Stimulated activated CD4-positive, alpha-beta T cell treated with anti-CD3 and anti-CD28 coated beads, Interleukin-15, amount 100 ng/mL, for 48 hours (primary cell): ENCODE data around the gene OXTR.

ENCODE experiments used
- DNase-seq, 2 donors: peaks; one replicate each; pipeline ENCODE4 v3.0.0-alpha.2; 2020; ENCODE audit warnings: low read depth in 2 of 2

Gene OXTR

GRCh38 chr3:8769088-8769822, at the start of gene OXTR:
OXTR (minus strand) TSS chr3:8769613; CDS start chr3:8768187, 1,426 bp downstream.
- DNase-seq, result peak in 1 of 2 donors; percentile 59

- DNase-seq, result no peak
Measured at GRCh38 chr3:8817486-8817885, 48.1 kb upstream of the OXTR start.

GRCh38 chr3:8816106-8816505, 46.7 kb upstream of the OXTR start:
- no peak for DNase-seq

- no peak for DNase-seq
Measured at GRCh38 chr3:8813411-8813810, 44.0 kb upstream of the OXTR start.

- DNase-seq, result no peak
Measured at GRCh38 chr3:8810561-8810960, 41.1 kb upstream of the OXTR start.

GRCh38 chr3:8805774-8806173, 36.4 kb upstream of the OXTR start:
- no peak for DNase-seq

GRCh38 chr3:8802256-8802655, 32.8 kb upstream of the OXTR start:
- no peak for DNase-seq

- DNase-seq, result no peak
Measured at GRCh38 chr3:8800016-8800415, 30.6 kb upstream of the OXTR start.

GRCh38 chr3:8794247-8794646, 24.8 kb upstream of the OXTR start:
- no peak for DNase-seq

- DNase-seq, result no peak
Measured at GRCh38 chr3:8793242-8793641, 23.8 kb upstream of the OXTR start.

- DNase-seq, result no peak
Measured at GRCh38 chr3:8790529-8790928, 21.1 kb upstream of the OXTR start.

GRCh38 chr3:8784676-8785435, 15.4 kb upstream of the OXTR start:
- DNase-seq, result no peak

- DNase-seq, result no peak
Measured at GRCh38 chr3:8780279-8780678, 10.9 kb upstream of the OXTR start.

GRCh38 chr3:8778475-8778874, 9.1 kb upstream of the OXTR start:
- DNase-seq, result no peak

GRCh38 chr3:8777978-8778267, 8.5 kb upstream of the OXTR start:
- no peak for DNase-seq

GRCh38 chr3:8777201-8777977, 8.0 kb upstream of the OXTR start:
- no peak for DNase-seq

GRCh38 chr3:8776406-8776805, 7.0 kb upstream of the OXTR start:
- DNase-seq, result no peak

GRCh38 chr3:8775602-8776001, 6.2 kb upstream of the OXTR start:
- no peak for DNase-seq

GRCh38 chr3:8775181-8775580, 5.8 kb upstream of the OXTR start:
- no peak for DNase-seq

GRCh38 chr3:8773941-8774542, 4.6 kb upstream of the OXTR start:
- DNase-seq, result no peak

- no peak for DNase-seq
Measured at GRCh38 chr3:8768364-8769087, 887 bp downstream of the OXTR start.
